GM18502 (cell line): ENCODE results near the gene CFAP119.

Experiments used
- ATAC-seq: cut with Tn5 transposase; IDR thresholded peaks from one replicate; pipeline ENCODE4 v1.9.1; 2021; ENCODE audit warnings: mild to moderate bottlenecking; ENCODE audit not compliant: unreplicated experiment, poor library complexity

CFAP119 gene

GRCh38 chr16:30782486-30783279 lies 20.8 kb upstream of the CFAP119 start:
- no peak for ATAC-seq

GRCh38 chr16:30780549-30780948 lies 18.7 kb upstream of the CFAP119 start:
- ATAC-seq = no peak

- no peak for ATAC-seq
Observed at GRCh38 chr16:30780021-30780420, 18.2 kb upstream of the CFAP119 start.

GRCh38 chr16:30779596-30779995 lies 17.7 kb upstream of the CFAP119 start:
- no peak for ATAC-seq

GRCh38 chr16:30778549-30779244 lies 16.8 kb upstream of the CFAP119 start:
- ATAC-seq = no peak

GRCh38 chr16:30777591-30778297 lies 15.9 kb upstream of the CFAP119 start:
- ATAC-seq = no peak

GRCh38 chr16:30775392-30776188 lies 13.7 kb upstream of the CFAP119 start:
- peak; percentile 64 for ATAC-seq

- ATAC-seq = no peak
Observed at GRCh38 chr16:30775131-30775391, 13.2 kb upstream of the CFAP119 start.

GRCh38 chr16:30774367-30775130 lies 12.7 kb upstream of the CFAP119 start:
- ATAC-seq = no peak

GRCh38 chr16:30773826-30774225 lies 12.0 kb upstream of the CFAP119 start:
- no peak for ATAC-seq

GRCh38 chr16:30771726-30772125 lies 9.9 kb upstream of the CFAP119 start:
- no peak for ATAC-seq

- no peak for ATAC-seq
Observed at GRCh38 chr16:30769379-30770089, 7.7 kb upstream of the CFAP119 start.

GRCh38 chr16:30768583-30769181 lies 6.8 kb upstream of the CFAP119 start:
- ATAC-seq = no peak

- no peak for ATAC-seq
Observed at GRCh38 chr16:30767767-30768465, 6.1 kb upstream of the CFAP119 start.

GRCh38 chr16:30766933-30767284 lies 5.0 kb upstream of the CFAP119 start:
- ATAC-seq = no peak

GRCh38 chr16:30766206-30766932 lies 4.5 kb upstream of the CFAP119 start:
- no peak for ATAC-seq

GRCh38 chr16:30764816-30765465 lies 3.1 kb upstream of the CFAP119 start:
- ATAC-seq = no peak
